ENCODE measurements around the gene RNF121.

DNA sequence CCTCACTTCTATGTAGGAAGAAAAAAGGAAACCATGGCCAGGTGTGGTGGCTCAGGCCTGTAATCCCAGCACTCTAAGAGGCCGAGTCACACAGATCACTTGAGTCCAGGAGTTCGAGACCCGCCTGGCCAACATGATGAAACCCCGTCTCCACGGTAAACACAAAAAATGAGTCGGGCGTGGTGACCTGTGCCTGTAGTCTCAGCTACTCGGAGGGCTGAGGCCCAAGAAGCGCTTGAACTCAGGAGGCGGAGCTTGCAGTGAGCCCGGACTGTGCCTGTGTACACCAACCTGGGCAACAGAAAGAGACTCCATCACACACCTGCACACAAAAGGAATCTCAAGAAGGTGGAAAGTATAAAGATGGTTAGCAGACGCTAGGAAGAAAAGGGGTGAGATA lies 32.9 kb upstream of the RNF121 start:
- TF ChIP-seq, protein P1, sequence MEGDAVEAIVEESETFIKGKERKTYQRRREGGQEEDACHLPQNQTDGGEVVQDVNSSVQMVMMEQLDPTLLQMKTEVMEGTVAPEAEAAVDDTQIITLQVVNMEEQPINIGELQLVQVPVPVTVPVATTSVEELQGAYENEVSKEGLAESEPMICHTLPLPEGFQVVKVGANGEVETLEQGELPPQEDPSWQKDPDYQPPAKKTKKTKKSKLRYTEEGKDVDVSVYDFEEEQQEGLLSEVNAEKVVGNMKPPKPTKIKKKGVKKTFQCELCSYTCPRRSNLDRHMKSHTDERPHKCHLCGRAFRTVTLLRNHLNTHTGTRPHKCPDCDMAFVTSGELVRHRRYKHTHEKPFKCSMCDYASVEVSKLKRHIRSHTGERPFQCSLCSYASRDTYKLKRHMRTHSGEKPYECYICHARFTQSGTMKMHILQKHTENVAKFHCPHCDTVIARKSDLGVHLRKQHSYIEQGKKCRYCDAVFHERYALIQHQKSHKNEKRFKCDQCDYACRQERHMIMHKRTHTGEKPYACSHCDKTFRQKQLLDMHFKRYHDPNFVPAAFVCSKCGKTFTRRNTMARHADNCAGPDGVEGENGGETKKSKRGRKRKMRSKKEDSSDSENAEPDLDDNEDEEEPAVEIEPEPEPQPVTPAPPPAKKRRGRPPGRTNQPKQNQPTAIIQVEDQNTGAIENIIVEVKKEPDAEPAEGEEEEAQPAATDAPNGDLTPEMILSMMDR (IDR thresholded peaks at IDR 0.05) = no peak
- TF ChIP-seq EP300 (IDR thresholded peaks at IDR 0.05) (no peak), POLR2AphosphoS5 (IDR thresholded peaks at IDR 0.05) (no peak), POLR2A (IDR thresholded peaks at IDR 0.05) (no peak)

Data from upper lobe of left lung (tissue), 4 donors.